ENCODE data around the gene PCSK4. TPM values are rescaled to one million over a fixed set of nuclear protein-coding genes. Genes with fewer than 3 reads are reported as not detected.
"Not testable (repeated sequence)": the region's sequence is repeated elsewhere in the genome, so short reads cannot be mapped to it uniquely, and the experiment has no call there.

Gene PCSK4
- under 1 TPM in 1 of 6 donors, not detected in 5; 0.09 TPM for polyA plus RNA-seq (ENCODE audit: low read depth in 6 of 6)

DNA sequence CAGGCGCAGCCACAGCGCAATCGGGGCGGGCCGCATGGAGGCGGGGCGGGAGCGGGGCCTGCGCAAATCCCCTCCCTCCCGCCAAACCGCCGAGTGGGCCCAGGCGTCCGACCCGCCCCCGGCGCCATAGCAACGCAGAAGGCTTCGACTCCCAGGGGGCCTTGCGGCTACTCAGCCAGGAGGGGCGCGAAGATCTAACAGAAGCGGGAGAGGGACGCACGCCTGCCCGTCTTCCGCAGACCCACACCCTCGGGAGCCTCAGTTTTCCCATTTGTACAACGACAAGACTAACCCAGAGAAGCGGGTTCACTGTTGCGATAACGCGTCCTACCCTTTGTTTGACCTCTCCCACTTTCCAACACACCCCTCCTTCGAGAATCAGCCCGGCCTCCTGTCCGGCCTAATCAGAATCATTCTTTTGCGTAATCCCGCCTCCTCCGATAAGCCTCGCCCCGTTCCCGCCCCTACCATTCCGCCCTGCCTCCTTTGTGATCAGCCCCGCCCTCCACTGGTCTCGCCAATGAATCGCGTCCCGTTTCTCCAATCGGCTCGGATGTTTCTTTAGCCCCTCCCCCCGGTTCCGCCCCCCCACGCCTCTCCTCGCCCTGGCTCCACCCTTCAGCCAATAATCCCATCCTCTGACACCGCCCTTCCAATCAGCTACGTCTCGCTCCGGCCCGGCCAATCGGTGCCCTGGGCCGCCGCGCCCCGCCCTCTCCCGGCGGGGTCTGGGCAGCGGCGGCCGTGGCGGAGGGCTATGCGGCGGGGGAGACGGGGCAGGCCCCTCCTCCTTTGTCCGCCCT lies at the start of gene PCSK4:
Gene PCSK4, minus strand, starts transcription at position 40 of the 803 bp plus-strand sequence. Its CDS starts 4 bp downstream, at position 36.
- Mint-ChIP-seq H3K9me3 (no peaks in the 10 kb centered on the region), H3K27me3 (peaks cover 0 to 10% (median 0%) of the 10 kb centered on the region in 3 donors), H3K4me3 (peak within 1 kb of the TSS; percentile 80 to 97 (median 90)), H3K36me3 (no peaks in the 10 kb centered on the region), H3K4me1 (peaks cover 6 to 13% (median 12%) of the 10 kb centered on the region in 3 donors), H3K27ac (peak within 1 kb of the TSS; percentile 54 to 96 (median 84))
- DNase-seq (peak; percentile 97), ATAC-seq (ENCODE audit: low read depth in 2 of 2) (peak; percentile 83 to 85)

DNA sequence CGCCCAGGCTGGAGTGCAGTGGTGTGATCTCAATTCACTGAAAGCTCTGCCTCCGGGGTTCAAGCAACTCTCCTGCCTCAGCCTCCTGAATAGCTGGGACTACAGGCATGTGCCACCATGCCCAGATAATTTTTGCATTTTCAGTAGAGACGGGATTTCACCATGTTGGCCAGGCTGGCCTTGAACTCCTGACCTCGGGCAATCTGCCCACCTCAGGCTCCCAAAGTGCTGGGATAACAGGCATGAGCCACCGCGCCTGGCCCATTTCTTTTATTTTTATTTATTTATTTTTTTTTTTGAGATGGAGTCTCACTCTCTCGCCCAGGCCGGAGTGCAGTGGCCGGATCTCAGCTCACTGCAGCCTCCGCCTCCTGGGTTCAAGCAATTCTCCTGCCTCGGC lies 49.6 kb upstream of the PCSK4 start:
- H3K4me3 Mint-ChIP-seq; H3K4me1 Mint-ChIP-seq; DNase-seq; H3K36me3 Mint-ChIP-seq; H3K9me3 Mint-ChIP-seq; H3K27ac Mint-ChIP-seq; ATAC-seq (ENCODE audit: low read depth in 2 of 2): not testable (repeated sequence)
- H3K27me3 Mint-ChIP-seq = peaks cover 13 to 53% (median 30%) of the 10 kb centered on the region in 3 donors

DNA sequence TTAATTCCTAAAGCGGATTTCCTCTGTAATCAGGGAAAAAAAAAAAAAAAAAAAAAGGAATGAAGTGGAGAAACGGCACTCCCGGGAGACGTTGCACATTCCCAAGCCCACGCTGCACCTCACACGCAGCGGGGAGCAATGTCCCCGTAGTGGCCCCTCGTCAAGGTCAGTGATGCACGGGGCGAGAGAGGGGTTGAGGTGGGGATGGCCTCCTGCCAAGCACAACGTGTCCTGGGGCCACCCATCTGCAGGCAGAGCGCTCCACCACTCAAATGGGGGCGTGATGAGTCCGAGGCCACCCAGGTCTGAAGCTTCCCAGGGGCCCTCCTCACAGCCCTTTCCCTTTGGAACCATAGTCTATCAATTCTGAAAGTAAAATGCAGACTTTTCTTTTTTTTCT lies 48.8 kb upstream of the PCSK4 start:
- peaks cover 11 to 48% (median 30%) of the 10 kb centered on the region in 3 donors for H3K27me3 Mint-ChIP-seq
- no peak overlapping the region for H3K4me3 Mint-ChIP-seq
- no peak for ATAC-seq (ENCODE audit: low read depth in 2 of 2)
- no peaks in the 10 kb centered on the region for H3K4me1 Mint-ChIP-seq
- no peak for DNase-seq
- no peak overlapping the region for H3K27ac Mint-ChIP-seq
- H3K9me3 Mint-ChIP-seq = no peaks in the 10 kb centered on the region
- H3K36me3 Mint-ChIP-seq = no peaks in the 10 kb centered on the region

DNA sequence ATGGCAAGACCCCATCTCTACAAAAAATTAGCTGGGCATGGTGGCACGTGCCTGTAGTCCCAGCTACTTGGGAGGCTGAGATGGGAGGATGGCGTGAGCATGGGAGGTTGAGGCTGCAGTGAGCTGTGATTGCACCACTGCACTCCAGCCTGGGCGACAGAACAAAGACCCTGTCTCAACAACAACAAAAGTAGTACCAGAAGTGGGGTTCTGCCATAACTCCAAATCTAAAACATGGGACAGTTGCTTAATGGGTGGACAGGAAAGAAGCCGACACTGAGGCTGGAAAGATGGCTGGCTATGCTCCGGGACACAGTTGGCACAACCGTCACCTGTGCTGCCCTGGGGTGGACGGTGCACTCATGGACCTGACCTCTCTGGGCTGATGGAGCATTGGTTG lies 45.5 kb upstream of the PCSK4 start:
- Mint-ChIP-seq H3K4me3 (peak overlapping the region in 1 of 8 donors; percentile 20), H3K27me3 (peaks cover 9 to 49% (median 32%) of the 10 kb centered on the region in 3 donors)
- not testable (repeated sequence) for DNase-seq; H3K4me1 Mint-ChIP-seq; H3K27ac Mint-ChIP-seq; ATAC-seq (ENCODE audit: low read depth in 2 of 2); H3K9me3 Mint-ChIP-seq; H3K36me3 Mint-ChIP-seq

DNA sequence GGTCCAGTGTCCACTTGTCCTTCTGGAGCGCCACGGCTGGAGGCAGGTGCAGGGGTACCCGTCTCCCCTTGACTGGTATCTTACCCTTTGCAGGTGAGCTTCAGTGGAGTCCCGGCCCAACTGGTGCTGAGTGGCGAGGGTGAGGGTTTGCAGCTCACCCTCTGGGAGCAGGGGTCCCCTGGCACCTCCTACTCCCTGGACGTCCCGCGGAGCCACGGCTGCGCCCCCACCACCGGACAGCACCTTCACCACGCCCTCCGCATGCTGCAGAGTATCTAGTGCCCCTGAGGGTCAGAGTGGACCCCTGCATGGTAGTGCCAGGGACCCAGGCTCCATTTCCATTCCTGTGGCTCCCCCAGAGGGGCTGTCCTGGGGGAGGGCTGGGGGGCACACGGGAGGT lies 44.8 kb upstream of the PCSK4 start:
- H3K4me1 Mint-ChIP-seq = no peaks in the 10 kb centered on the region
- ATAC-seq (ENCODE audit: low read depth in 2 of 2) = no peak
- H3K27me3 Mint-ChIP-seq = peaks cover 13 to 47% (median 29%) of the 10 kb centered on the region in 3 donors
- H3K9me3 Mint-ChIP-seq = no peaks in the 10 kb centered on the region
- no peak for DNase-seq
- H3K36me3 Mint-ChIP-seq = no peaks in the 10 kb centered on the region
- H3K4me3 Mint-ChIP-seq = no peak overlapping the region
- H3K27ac Mint-ChIP-seq = no peak overlapping the region

DNA sequence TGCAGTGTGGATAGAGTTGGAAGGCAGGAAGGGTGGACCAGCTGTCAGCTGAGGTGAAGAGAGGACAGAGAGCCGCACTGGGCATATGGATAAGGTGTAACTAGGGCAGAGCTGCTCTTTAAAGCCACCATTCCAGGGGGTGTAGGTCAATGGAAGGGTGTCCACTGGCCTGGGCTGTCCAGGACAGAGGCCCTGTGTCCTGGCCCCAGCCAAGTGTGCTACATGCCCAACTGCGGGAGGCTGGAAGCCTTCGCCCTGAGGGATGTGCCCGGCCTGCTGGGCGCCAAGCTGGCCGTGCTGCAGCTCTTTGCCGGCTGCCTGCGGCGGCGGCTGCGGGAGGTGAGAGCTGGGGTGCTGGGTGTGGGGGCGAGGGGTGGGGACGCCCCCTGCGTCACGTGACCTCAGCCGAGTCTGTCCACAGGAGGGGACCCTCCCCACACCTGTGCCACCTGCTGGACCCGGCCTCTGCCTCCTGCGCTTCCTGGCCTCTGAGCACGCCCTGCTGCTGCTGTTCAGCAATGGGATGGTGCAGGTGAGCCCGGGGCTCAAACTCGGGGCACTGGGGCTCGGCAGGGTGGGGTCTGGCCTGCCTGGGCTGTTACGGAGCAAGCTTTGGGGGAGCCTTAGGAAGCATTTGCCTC lies 43.5 kb upstream of the PCSK4 start:
- Mint-ChIP-seq H3K4me1 (no peaks in the 10 kb centered on the region), H3K4me3 (no peak overlapping the region), H3K36me3 (no peaks in the 10 kb centered on the region), H3K9me3 (no peaks in the 10 kb centered on the region), H3K27ac (no peak overlapping the region), H3K27me3 (peaks cover 14 to 53% (median 32%) of the 10 kb centered on the region in 3 donors)
- no peak for DNase-seq
- ATAC-seq (ENCODE audit: low read depth in 2 of 2) = no peak

DNA sequence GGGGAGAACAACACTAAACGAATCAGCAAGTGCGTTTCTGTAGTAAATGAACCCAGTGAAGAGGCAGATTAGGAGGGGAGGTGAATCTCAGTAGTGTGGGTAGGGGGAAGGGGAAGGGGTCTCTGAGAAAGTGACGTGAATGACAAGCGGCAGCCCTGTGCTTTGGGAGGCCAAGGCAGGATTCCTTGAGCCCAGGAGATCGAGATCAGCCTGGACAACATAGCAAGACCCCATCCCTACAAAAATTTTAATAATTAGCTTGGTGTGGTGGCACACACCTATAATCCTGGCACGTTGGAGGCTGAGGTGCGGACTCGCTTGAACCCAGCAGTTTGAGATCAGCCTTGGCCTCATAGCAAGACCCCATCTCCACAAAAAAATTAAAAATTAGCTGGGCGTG lies 41.9 kb upstream of the PCSK4 start:
- Mint-ChIP-seq H3K4me1 (no peaks in the 10 kb centered on the region), H3K4me3 (no peak overlapping the region), H3K9me3 (no peaks in the 10 kb centered on the region), H3K36me3 (no peaks in the 10 kb centered on the region), H3K27me3 (peaks cover 17 to 53% (median 39%) of the 10 kb centered on the region in 3 donors), H3K27ac (no peak overlapping the region)
- DNase-seq = no peak
- no peak for ATAC-seq (ENCODE audit: low read depth in 2 of 2)

DNA sequence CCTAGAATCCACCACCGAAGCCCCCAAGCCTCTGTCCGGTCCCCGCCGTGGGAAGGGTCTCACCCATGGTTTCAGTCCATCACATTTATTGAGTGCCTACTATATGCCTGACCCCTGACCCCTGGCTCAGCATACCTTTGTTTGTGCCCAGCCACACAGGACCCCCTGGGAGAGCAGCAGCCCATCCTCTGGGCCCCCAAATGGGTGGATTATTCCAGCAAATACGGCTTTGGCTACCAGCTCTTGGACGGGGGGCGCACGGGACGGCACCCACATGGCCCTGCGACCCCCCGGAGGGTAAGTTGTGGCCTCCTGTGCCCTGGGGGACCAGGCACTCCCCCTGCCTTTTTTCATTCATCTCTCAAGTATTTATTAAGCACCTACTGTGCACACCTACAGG lies 41.4 kb upstream of the PCSK4 start:
- DNase-seq (no peak), ATAC-seq (ENCODE audit: low read depth in 2 of 2) (no peak)
- no peak overlapping the region for H3K4me3 Mint-ChIP-seq
- no peaks in the 10 kb centered on the region for H3K4me1 Mint-ChIP-seq
- H3K27ac Mint-ChIP-seq = no peak overlapping the region
- H3K9me3 Mint-ChIP-seq = no peaks in the 10 kb centered on the region
- H3K36me3 Mint-ChIP-seq = no peaks in the 10 kb centered on the region
- peaks cover 18 to 57% (median 43%) of the 10 kb centered on the region in 3 donors for H3K27me3 Mint-ChIP-seq

DNA sequence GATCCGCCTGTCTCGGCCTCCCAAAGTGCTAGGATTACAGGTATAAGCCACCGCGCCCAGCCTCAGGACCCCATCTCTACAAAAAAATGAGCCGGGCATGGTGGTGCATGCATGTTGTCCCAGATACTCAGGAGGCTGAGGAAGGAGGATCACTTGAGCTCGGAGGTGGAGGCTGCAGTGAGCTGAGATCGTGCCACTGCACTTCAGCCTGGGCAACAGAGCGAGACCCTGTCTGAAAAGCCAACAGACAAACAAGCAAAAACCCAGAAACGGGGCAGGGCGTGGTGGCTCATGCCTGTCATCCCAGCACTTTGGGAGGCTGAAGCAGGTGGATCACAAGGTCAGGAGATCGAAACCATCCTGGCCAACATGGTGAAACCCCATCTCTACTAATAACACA lies 40.7 kb upstream of the PCSK4 start:
- not testable (repeated sequence) for H3K4me1 Mint-ChIP-seq; H3K36me3 Mint-ChIP-seq; H3K27ac Mint-ChIP-seq; DNase-seq; H3K4me3 Mint-ChIP-seq; ATAC-seq (ENCODE audit: low read depth in 2 of 2); H3K9me3 Mint-ChIP-seq
- H3K27me3 Mint-ChIP-seq = peaks cover 23 to 64% (median 51%) of the 10 kb centered on the region in 3 donors

DNA sequence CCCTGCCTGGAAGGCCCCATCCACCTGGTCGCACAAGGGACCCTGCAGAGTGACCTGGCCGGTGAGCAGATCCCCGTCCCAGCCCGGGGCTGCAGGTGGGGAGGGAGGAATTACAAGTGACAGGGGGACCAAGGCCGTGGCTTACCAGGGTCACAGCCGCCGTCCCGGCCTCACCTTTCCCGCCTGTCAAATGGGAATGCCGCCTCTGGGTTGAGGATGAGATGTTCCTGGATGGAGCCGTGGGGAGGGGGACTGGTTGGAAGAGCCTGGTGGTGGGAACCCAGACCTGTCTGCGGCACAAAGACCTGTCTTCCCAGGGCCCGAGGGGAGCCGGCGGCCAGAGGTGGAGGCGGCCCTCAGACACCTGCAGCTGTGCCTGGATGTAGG lies 39.3 kb upstream of the PCSK4 start:
- Mint-ChIP-seq H3K4me1 (peaks cover 5 to 11% (median 9%) of the 10 kb centered on the region in 3 donors), H3K27me3 (peaks cover 29 to 71% (median 57%) of the 10 kb centered on the region in 3 donors), H3K4me3 (no peak overlapping the region), H3K27ac (no peak overlapping the region), H3K36me3 (peaks cover 0 to 6% of the 10 kb centered on the region in 2 donors), H3K9me3 (peaks cover 0 to 4% (median 0%) of the 10 kb centered on the region in 7 donors)
- ATAC-seq (ENCODE audit: low read depth in 2 of 2) = no peak
- DNase-seq = no peak

DNA sequence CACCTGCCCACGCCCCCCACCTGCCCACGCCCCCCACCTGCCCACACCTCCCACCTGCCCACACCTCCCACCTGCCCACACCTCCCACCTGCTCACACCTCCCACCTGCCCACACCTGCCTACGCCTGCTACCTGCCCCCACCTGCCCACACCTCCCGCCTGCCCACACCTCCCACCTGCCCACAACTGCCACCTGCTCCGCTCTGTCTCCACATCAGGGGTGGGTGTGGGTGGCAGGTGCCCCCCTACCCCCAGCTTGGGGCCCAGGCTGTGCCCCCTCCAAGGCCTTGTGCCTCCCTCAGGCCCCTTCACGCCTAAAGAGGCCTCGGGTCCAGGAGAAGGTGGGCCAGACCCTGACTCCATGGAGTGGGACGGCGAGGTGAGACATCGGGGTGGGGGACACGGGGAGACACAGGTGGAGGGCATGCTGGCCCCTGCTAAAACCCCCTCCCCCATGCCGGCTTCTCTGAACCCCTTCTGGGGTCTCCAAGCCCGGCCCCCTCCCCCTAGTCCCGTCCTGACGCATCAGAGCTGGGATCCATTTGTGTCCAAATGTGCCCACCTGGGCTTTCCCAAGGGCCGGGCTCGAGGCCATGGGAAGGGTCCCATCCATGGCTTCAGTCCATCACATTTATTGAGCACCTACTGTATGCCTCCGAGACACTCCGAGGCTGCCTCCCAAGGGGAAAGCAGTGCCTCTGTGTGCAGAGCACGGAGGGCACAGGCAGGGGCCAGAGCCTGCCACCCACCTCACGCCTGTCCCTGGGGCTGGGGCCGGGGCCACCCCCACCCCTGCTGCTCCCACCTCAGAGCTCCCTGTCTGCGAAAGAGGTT lies 38.7 kb upstream of the PCSK4 start:
- H3K4me3 Mint-ChIP-seq = no peak overlapping the region
- peaks cover 0 to 9% of the 10 kb centered on the region in 2 donors for H3K36me3 Mint-ChIP-seq
- H3K4me1 Mint-ChIP-seq = peaks cover 7 to 12% (median 11%) of the 10 kb centered on the region in 3 donors
- DNase-seq = no peak
- no peak overlapping the region for H3K27ac Mint-ChIP-seq
- peaks cover 30 to 73% (median 62%) of the 10 kb centered on the region in 3 donors for H3K27me3 Mint-ChIP-seq
- no peak for ATAC-seq (ENCODE audit: low read depth in 2 of 2)
- H3K9me3 Mint-ChIP-seq = peaks cover 0 to 4% (median 0%) of the 10 kb centered on the region in 7 donors

DNA sequence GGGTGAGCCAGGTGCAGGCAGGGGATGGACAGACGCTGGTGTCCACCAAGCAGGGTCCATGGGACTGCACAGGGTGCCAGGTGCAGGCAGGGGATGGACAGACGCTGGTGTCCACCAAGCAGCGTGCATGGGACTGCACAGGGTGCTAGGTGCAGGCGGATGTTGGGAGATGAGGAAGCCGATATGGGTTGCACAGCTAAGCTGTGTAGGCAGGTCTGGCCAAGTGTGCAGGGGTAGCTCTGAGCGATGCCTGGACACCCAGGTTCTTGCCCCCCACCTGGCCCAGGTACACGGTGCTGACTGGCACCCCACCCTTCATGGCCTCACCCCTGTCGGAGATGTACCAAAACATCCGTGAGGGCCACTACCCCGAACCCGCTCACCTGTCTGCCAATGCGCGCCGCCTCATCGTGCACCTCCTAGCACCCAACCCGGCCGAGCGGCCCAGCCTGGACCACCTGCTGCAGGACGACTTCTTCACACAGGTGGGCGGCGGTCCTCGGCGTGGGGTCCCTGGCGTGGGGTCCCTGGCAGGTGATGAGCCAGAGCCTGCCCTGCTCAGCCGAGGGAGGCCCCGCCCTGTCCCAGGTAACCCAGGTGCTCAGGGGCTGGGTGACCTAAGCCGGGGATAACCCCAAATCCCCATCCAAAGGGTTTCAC lies 37.6 kb upstream of the PCSK4 start:
- H3K36me3 Mint-ChIP-seq = peaks cover 0 to 9% of the 10 kb centered on the region in 2 donors
- H3K4me3 Mint-ChIP-seq = peak overlapping the region in 1 of 8 donors; percentile 70
- DNase-seq (no peak), ATAC-seq (ENCODE audit: low read depth in 2 of 2) (no peak)
- peaks cover 36 to 76% (median 60%) of the 10 kb centered on the region in 3 donors for H3K27me3 Mint-ChIP-seq
- peaks cover 7 to 12% (median 11%) of the 10 kb centered on the region in 3 donors for H3K4me1 Mint-ChIP-seq
- peaks cover 0 to 4% (median 0%) of the 10 kb centered on the region in 7 donors for H3K9me3 Mint-ChIP-seq
- H3K27ac Mint-ChIP-seq = no peak overlapping the region
